OCI-LY7 (cell line): Measurements from ENCODE around the gene TOR1A. TPM values are rescaled to one million over a fixed set of nuclear protein-coding genes. Genes with fewer than 3 reads are reported as not detected.

Experiments used
- BruUV-seq: library from RNA; stranded (reverse); fragments of 400-500 nt; replicated peaks from 2 replicates; lab custom pipeline; 2021; lab: Mats Ljungman, UMichigan
- CTCF ChIA-PET: fragments of 300-600 bp; sonication (Branson Sonifier 250); formaldehyde crosslinking; loops from one replicate; lab custom pipeline; 2022; ENCODE audit warnings: antibody characterized with exemption; ENCODE audit not compliant: unreplicated experiment; lab: Charles Lee
- POLR2A ChIA-PET: fragments of 300-600 bp; sonication (Branson Sonifier 250); formaldehyde crosslinking; loops from one replicate; lab custom pipeline; 2022; ENCODE audit warnings: antibody characterized with exemption; lab: Charles Lee
- DNase-seq: peaks from one replicate; pipeline ENCODE4 v3.0.0-alpha.2; 2015; ENCODE audit warnings: low spot score
- H2AFZ ChIP-seq: fragments of 200-600 bp; sonication (generic), shearing (Covaris generic); 2 replicates; pipeline ENCODE4 v1.6.1; 2014; ENCODE audit warnings: mild to moderate bottlenecking, antibody characterized with exemption, low read length, moderate library complexity
- H3K27ac ChIP-seq: fragments of 200-600 bp; sonication (generic); 2 replicates; pipeline ENCODE4 v1.5.1; 2014; ENCODE audit warnings: mixed run types, low read depth, mild to moderate bottlenecking, moderate library complexity, low read length, inconsistent platforms; ENCODE audit not compliant: poor library complexity, severe bottlenecking
- H3K36me3 ChIP-seq: fragments of 200-600 bp; sonication (generic); 2 replicates; pipeline ENCODE4 v1.6.1; 2014; ENCODE audit warnings: mild to moderate bottlenecking, antibody characterized with exemption, low read length, moderate library complexity, mixed read lengths; ENCODE audit not compliant: insufficient read depth
- H3K4me1 ChIP-seq: fragments of 200-600 bp; sonication (generic); 2 replicates; pipeline ENCODE4 v1.5.1; 2014; ENCODE audit warnings: mild to moderate bottlenecking, low read length; ENCODE audit not compliant: insufficient read depth, poor library complexity, severe bottlenecking
- H3K4me2 ChIP-seq: fragments of 200-600 bp; sonication (generic); 2 replicates; pipeline ENCODE4 v1.6.1; 2014; ENCODE audit warnings: mild to moderate bottlenecking, low read length
- H3K4me3 ChIP-seq: fragments of 200-600 bp; sonication (generic); 2 replicates; pipeline ENCODE4 v1.5.1; 2014; ENCODE audit warnings: mild to moderate bottlenecking, low read depth, low read length; ENCODE audit not compliant: poor library complexity, severe bottlenecking
- H3K79me2 ChIP-seq: fragments of 200-600 bp; sonication (generic); 2 replicates; pipeline ENCODE4 v1.6.1; 2016; ENCODE audit warnings: low read depth, mild to moderate bottlenecking, low read length, moderate library complexity, mixed read lengths; ENCODE audit not compliant: insufficient read depth
- H3K9me2 ChIP-seq: fragments of 200-600 bp; sonication (generic); 2 replicates; pipeline ENCODE4 v1.6.1; 2016; ENCODE audit warnings: mild to moderate bottlenecking, low read length, mixed read lengths; ENCODE audit not compliant: insufficient read depth
- H3K9me3 ChIP-seq: fragments of 200-600 bp; sonication (generic); 2 replicates; pipeline ENCODE4 v1.6.1; 2014; ENCODE audit warnings: mild to moderate bottlenecking, mixed run types, low read length, mixed read lengths
- H4K20me1 ChIP-seq: fragments of 200-600 bp; sonication (generic); 2 replicates; pipeline ENCODE4 v1.6.1; 2014; ENCODE audit warnings: mild to moderate bottlenecking, antibody characterized with exemption, low read length, moderate library complexity, mixed read lengths; ENCODE audit not compliant: insufficient read depth
- CTCF ChIP-seq: fragments of 200-600 bp; sonication (generic); conservative IDR thresholded peaks from 2 replicates; pipeline ENCODE4 v1.5.1; 2014; ENCODE audit warnings: mild to moderate bottlenecking, antibody characterized with exemption, low read length, moderate library complexity, mixed read lengths
- EZH2phosphoT487 ChIP-seq: fragments of 200-600 bp; sonication (generic); IDR thresholded peaks from 2 replicates; pipeline ENCODE4 v1.6.1; 2018; ENCODE audit warnings: low read depth, borderline replicate concordance, mild to moderate bottlenecking, mixed run types, antibody characterized with exemption, low read length, moderate library complexity, mixed read lengths
- intact Hi-C: fragments of 100-400 bp; cut with micrococcal nuclease; formaldehyde crosslinking; loops from one replicate; pipeline ENCODE4 v1.10.0; 2022; ENCODE audit not compliant: unreplicated experiment
- total RNA-seq, 2 experiments: library from RNA; depleted of rRNA in 1 of 2; stranded (reverse); fragments of >200 nt in 1 of 2; shearing (Covaris generic) in 1 of 2; gene quantifications; 2 replicates each; pipeline ENCODE4 v1.2.3, GENCODE V29; 2014 to 2022

Gene TOR1A
- total RNA-seq, 2 experiments from 2014 or later: 32.7 to 37.0 TPM

GRCh38 chr9:129775448-129775798, 48.5 kb downstream of the TOR1A start:
- DNase-seq: no peak
- Histone ChIP-seq H3K9me2 (no peaks in the 10 kb centered on the region), H4K20me1 (no peaks in the 10 kb centered on the region; the same call in 1 of the 2 replicates), H3K4me3 (no peak overlapping the region), H3K36me3 (no peaks in the 10 kb centered on the region), H3K79me2 (no peaks in the 10 kb centered on the region), H3K4me2 (no peak overlapping the region), H2AFZ (no peak overlapping the region), H3K4me1 (no peaks in the 10 kb centered on the region), H3K27ac (no peak overlapping the region), H3K9me3 (no peaks in the 10 kb centered on the region)
- POLR2A ChIA-PET: no interaction called here
- intact Hi-C loops: no loop called here
- BruUV-seq: no TSS peak
- CTCF ChIA-PET: no interaction called here
- TF ChIP-seq EZH2phosphoT487: no peak
- no peak for TF ChIP-seq CTCF

GRCh38 chr9:129774791-129775447, 49.0 kb downstream of the TOR1A start:
- Histone ChIP-seq H3K9me3 (no peaks in the 10 kb centered on the region), H3K4me3 (no peak overlapping the region), H3K4me2 (no peak overlapping the region), H2AFZ (no peak overlapping the region), H3K9me2 (no peaks in the 10 kb centered on the region), H3K36me3 (no peaks in the 10 kb centered on the region), H3K27ac (no peak overlapping the region), H3K4me1 (no peaks in the 10 kb centered on the region), H3K79me2 (no peaks in the 10 kb centered on the region), H4K20me1 (no peaks in the 10 kb centered on the region; the same call in 1 of the 2 replicates)
- ChIA-PET POLR2A (no interaction called here), CTCF (no interaction called here)
- intact Hi-C loops: no loop called here
- no peak for DNase-seq
- TF ChIP-seq CTCF: no peak
- TF ChIP-seq EZH2phosphoT487: no peak
- BruUV-seq: no TSS peak

DNA sequence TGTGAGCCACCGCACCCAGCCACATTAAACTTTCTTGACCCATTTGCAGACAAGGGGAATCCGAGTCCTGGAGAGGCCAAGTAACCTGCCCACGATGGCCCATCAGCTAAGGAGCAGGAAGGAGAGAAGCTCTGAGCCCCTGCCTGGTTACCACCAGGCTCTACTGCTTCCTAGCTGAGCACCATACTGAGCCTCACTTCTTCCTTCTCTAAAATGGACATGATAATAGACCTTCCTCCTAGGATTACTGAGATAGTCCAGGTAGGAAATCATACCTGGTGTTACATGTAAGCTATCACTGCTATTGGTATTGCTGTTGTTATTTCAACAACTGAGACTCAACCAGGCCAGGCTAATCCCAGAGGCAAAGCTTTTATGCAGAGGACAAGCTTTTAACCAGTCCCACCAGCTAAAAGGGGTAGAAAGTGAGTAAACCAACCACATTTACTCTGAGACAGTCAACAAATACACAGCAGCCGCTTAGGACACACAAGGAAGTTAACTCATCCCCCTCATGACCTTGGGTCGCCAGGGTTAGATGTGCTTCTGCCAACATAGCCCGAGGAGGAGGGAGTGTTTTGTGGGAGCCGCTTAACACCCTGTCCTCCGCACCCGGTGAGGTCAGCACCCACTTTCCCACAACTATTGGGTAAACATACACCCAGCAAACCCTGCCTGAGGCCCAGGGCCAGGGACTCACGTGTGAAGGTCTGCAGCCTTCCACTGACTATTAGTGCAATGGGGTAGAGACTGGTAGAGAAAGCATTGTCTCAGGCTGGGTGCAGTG, 50.5 kb downstream of the TOR1A start:
- Histone ChIP-seq H3K79me2 (no peaks in the 10 kb centered on the region), H3K36me3 (no peaks in the 10 kb centered on the region), H3K4me1 (no peaks in the 10 kb centered on the region), H4K20me1 (no peaks in the 10 kb centered on the region; the same call in 1 of the 2 replicates), H3K27ac (no peak overlapping the region), H3K4me3 (no peak overlapping the region), H3K9me2 (no peaks in the 10 kb centered on the region), H3K4me2 (no peak overlapping the region), H3K9me3 (no peaks in the 10 kb centered on the region), H2AFZ (no peak overlapping the region)
- POLR2A ChIA-PET: no interaction called here
- CTCF ChIA-PET: no interaction called here
- no peak for DNase-seq
- TF ChIP-seq EZH2phosphoT487 (no peak), CTCF (no peak)
- no TSS peak for BruUV-seq
- intact Hi-C loops: no loop called here
